Liver (tissue), 2 donors: ENCODE measurements around the gene NR2F6.

Experiments
- RAD21 ChIP-seq, 2 donors: IDR thresholded peaks; 2 replicates each; pipeline ENCODE4 v1.6.1; 2016; ENCODE audit warnings: antibody characterized with exemption in 2 of 2, mild to moderate bottlenecking in 2 of 2
- TF ChIP-seq, protein P1 (sequence below): IDR thresholded peaks from 2 replicates; pipeline ENCODE4 v1.6.1; 2016; ENCODE audit warnings: antibody characterized with exemption, mild to moderate bottlenecking
- donor health status: healthy.

GRCh38 chr19:17255150-17255621 lies 9.5 kb upstream of the NR2F6 start:
- TF ChIP-seq RAD21 (IDR thresholded peaks at IDR 0.05), result no peak
- TF ChIP-seq, protein P1, sequence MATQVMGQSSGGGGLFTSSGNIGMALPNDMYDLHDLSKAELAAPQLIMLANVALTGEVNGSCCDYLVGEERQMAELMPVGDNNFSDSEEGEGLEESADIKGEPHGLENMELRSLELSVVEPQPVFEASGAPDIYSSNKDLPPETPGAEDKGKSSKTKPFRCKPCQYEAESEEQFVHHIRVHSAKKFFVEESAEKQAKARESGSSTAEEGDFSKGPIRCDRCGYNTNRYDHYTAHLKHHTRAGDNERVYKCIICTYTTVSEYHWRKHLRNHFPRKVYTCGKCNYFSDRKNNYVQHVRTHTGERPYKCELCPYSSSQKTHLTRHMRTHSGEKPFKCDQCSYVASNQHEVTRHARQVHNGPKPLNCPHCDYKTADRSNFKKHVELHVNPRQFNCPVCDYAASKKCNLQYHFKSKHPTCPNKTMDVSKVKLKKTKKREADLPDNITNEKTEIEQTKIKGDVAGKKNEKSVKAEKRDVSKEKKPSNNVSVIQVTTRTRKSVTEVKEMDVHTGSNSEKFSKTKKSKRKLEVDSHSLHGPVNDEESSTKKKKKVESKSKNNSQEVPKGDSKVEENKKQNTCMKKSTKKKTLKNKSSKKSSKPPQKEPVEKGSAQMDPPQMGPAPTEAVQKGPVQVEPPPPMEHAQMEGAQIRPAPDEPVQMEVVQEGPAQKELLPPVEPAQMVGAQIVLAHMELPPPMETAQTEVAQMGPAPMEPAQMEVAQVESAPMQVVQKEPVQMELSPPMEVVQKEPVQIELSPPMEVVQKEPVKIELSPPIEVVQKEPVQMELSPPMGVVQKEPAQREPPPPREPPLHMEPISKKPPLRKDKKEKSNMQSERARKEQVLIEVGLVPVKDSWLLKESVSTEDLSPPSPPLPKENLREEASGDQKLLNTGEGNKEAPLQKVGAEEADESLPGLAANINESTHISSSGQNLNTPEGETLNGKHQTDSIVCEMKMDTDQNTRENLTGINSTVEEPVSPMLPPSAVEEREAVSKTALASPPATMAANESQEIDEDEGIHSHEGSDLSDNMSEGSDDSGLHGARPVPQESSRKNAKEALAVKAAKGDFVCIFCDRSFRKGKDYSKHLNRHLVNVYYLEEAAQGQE, result no peak
